Measurements from ENCODE around the gene HNRNPA1.
A peak's percentile ranks its signal among the peaks of the same experiment; 100 is the strongest.
"Not testable (repeated sequence)": the region's sequence is repeated elsewhere in the genome, so short reads cannot be mapped to it uniquely, and the experiment has no call there.

HNRNPA1 gene

DNA sequence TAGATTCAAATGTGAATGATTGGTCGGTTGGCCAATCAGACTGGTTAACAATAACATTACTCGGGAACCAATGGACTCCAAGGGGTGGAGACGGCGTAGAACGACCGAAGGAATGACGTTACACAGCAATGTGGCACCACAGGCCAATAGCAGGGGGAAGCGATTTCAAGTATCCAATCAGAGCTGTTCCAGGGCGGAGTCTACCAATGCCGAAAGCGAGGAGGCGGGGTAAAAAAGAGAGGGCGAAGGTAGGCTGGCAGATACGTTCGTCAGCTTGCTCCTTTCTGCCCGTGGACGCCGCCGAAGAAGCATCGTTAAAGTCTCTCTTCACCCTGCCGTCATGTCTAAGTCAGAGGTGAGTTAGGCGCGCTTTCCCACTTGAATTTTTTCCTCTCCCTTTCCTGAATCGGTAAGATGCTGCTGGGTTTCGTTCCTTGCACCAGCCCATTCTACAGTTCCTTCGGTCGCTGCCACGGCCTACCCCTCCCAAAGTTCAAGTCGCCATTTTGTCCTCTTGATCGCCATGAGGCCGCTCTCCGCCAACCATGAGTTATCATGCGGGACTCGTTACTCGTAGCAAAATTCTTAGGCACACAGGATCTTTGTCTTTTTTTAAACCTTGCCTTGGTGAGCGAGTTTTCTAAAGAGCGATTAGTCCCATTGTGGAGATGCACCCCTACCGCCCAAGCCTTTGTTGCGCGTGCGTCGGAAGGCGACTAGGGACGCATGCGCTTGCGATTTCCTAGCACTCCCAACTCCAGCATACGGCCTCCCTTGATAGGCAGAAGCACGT is at the start of gene HNRNPA1:
HNRNPA1 (plus strand) TSS at position 259 of the 793 bp plus-strand sequence; CDS start at position 341, 82 bp downstream.
- DNase-seq, result peak; percentile 99

DNA sequence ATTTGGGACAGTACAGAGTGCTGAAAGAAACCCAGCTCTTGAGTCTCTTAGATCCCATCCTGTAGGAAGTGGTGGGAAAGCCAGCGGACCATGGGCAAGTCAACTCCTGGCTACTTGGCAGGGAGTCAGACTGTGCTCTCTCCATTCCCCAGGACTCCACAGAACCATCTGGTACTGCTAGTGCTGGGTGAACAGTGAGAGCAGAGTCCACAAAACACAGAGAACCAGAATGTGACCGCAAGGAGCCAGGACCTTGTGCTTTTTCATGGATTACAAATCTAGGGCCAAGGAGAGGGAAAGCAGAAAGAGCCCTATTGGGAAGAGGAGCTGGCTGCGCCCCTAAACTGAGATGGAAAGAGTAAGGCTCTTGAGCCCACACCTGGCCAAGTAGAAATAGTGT is 49.3 kb upstream of the HNRNPA1 start:
- not testable (repeated sequence) for DNase-seq

DNA sequence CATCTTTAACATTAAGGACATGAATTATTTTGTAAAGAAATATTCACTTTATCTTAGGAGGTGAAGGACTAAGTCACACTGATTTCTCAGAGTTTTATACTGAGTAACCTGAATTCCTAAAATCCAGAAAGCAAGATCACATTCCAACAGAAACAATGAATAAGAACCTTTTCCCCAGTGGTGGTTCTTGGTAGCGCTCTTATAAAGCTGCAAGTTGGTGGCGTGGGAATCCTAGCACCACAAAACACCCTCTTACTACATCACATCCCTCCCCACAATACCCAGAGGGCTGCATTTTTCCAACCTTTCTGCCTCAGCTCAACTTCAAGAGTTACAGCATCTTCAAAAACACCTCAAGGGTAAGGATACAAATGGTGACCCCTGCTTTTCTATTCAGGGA is 47.7 kb upstream of the HNRNPA1 start:
- no peak for DNase-seq

DNA sequence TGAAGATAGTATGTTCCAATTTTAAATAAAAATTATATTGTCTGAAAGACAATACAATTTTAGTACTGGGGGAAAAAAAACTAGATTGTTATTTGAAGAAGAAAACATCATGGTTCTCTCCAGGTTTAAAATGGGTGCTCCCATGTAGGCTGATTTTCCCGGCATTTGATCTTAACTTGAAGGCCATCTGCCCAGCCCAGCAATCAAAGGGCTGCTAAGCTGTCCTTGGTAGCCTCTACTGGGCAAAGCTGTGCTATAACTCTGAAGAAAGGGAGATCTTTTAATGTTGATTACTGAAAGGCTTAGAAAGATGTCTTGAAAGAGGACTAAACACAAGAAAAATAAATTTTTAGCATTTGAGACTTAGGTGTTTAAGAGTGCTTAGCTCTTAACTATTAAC is 42.0 kb upstream of the HNRNPA1 start:
- no peak for DNase-seq

DNA sequence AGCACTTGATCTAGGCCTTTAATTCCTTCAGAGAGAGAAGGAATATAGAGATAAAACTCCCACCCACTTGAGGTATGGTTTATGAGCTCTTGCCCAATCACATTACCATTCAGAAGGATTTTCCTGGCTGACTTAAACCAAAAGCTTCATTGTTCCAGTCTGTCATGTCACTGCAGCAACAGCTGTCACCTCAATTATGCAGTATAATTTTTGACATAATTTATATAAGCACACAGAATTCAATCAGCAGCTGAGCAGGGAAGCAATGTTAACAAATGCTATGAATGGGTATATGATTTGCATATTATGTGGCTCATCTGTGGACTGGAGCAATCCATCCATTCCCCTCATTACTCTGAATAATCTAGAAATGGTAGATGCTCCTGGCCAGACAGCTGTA is 40.9 kb upstream of the HNRNPA1 start:
- DNase-seq, result no peak

DNA sequence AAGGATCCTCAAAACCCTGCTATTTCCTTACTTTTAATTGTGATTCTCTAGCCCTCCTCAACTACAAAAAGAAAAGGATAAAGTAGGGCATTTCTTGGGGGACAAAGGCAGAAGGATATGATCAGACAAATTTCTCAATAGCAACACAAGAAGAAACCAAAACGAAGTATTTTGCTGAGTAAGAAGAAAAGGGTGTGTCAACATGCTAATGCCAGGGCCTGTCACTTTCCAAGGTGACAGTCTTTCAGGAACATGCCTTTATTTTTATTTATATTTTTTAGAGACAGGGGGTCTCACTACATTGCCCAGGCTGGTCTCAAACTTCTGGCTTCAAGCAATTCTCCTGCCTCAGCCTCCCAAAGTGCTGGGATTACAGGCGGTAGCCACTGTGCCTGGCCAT is 40.4 kb upstream of the HNRNPA1 start:
- DNase-seq, result no peak

DNA sequence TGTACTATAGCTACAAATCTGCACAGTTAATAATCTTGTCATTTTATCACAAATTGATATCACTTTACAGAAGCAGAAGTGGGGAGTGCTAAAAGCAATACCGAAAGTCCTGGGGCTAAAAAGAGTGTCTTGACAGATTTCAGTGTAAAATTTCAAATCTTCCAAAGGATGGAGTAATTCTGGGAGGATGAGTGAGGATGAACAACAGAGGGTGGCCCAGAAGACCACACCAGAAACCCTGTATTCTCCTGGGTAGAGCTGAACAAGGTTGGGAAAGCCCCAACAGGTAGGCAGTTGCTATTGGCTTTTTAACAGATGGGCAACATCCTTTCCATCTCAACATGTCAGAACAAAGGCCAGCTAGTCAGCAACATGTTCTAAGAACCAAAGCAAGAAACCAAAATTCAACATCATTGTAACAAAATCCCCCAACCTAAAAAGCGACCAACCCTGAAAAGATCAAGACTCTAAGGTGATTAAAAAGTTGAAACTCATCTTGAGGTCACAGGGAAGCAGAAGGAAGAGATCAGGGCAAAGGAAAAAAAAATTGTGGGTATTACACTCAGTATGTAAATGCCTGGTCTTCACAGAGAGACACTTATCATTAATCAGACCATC is 39.4 kb upstream of the HNRNPA1 start:
- no peak for DNase-seq

DNA sequence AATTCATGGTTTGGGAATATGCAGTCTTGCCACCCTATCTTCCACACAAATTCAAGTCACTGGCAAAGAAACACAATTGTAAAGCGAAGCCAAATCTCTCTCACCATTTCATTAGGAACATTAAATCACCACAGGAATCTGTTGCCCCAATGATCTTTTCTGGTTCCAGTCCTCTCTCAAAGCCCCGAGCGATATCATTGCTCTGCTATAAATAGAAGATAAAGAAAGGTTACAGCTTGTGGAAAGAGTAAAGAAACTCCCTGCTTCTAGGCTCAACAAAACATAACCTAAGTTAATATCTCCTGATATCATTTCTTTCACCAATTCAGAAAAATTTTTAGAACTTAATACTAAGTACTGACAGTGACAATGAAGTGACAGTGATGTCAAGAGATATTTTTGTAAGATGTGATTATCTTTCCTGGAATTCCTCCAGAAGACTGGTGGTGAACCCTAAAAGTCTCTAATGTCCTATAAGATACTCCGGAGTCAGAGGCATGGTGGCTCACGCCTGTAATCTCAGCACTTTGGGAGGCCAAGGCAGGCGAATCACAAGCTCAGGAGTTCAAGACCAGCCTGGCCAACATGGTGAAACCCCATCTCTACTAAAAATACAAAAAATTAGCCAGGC is 34.4 kb upstream of the HNRNPA1 start:
- DNase-seq, result no peak

DNA sequence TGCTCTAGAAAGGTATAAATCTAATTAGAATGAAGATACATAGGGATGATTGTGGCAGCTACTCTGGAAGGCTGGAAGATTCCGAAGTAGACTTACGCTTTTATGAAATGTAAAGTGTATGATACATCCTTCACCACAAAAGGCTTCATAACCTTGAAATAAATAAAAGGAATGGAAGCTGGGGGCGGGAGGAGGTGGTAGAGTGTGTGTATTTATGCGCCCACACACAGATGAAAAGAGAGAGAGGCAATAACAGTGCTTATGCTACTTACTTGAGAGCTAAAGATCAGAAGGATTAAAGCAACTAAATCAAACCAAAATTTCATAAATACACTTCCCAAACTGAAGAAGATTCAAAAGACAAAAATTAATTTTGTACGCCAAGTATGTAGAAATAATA is 31.0 kb upstream of the HNRNPA1 start:
- DNase-seq, result no peak

DNA sequence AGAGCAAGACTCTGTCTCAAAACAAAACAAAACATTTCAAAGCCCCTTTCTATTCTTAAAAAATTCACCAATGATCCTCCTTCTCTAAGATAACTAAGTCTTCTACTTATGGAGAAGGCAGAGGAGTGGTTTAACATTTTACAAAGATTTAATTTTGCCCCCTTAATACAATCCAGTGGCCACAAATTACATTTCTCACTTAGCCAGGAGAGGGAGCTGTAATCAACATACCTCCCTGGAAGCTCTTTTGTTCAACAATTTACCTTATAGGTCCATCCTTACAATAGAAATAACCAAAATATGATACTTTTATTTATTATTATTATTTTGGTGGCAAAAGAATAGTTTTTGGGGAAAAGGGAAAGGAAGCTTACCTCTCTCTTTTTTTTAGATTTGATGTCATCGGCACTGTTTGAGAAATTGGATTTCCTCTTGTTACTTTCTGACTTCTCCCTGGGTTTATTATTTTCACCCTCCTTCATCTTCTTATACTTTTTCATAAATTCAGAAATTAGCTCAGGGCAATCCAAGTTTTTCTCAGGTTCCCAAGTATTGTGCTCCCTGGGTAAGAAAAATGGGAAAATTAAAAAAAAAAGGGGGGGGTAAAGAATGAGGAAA is 28.8 kb upstream of the HNRNPA1 start:
- DNase-seq, result peak; percentile 6

DNA sequence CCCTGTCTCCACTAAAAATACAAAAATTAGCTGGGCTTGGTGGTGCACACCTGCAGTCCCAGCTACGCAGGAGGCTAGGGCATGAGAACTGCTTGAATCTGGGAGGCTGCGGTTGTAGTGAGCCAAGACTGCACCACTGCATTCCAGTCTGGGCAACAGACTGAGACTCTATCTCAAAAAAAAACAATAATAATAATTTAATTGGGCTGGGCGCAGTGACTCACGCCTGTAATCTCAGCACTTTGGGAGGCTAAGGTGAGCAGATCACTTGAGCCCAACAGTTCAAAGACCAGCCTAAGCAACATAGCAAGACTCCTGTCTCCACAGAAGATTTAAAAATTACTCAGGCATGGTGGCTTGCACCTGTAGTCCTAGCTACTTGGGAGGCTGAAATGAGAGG is 27.3 kb upstream of the HNRNPA1 start:
- DNase-seq, result no peak

DNA sequence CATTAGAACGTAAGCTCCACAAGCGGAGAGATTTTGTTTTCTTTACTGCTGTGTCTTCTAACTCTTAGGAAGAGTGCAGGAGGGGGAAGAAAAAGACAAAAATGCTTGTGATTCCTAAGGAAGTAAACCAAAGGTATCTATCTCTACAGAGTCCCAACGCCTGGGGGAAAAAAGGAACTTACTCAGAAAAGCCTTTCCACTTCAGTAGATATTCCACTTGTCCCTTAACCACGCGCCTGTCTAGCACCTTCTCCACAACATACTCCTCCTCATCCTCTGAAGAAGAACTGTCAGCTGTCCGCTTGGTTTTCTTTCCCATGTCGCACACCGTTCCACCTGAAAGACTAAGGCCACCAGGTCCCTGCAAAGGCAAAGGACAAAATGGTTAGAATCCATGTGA is 23.2 kb upstream of the HNRNPA1 start:
- DNase-seq, result no peak

DNA sequence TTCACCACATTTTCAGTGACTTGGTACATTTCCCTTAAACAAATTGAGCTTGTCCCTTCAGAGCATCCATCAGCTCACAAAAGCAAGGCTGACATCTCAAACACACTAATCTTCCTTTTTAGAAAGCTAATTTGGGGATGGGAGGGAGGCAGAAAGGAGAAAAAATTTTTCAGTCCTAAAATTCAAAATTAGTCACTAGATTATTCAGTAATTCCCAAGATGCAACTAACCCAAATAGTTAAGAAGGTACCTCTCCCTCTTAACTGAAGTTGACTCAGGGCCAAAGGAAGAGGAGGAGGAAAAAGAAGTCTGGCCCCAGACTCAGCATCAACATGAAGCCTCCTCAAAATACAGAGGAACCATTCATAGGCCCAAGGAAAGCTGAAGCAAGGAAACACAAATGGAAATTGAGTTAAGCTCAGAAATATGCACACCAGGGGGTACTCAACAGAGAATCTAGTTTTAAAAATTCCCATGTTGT is 22.3 kb upstream of the HNRNPA1 start:
- DNase-seq, result no peak

DNA sequence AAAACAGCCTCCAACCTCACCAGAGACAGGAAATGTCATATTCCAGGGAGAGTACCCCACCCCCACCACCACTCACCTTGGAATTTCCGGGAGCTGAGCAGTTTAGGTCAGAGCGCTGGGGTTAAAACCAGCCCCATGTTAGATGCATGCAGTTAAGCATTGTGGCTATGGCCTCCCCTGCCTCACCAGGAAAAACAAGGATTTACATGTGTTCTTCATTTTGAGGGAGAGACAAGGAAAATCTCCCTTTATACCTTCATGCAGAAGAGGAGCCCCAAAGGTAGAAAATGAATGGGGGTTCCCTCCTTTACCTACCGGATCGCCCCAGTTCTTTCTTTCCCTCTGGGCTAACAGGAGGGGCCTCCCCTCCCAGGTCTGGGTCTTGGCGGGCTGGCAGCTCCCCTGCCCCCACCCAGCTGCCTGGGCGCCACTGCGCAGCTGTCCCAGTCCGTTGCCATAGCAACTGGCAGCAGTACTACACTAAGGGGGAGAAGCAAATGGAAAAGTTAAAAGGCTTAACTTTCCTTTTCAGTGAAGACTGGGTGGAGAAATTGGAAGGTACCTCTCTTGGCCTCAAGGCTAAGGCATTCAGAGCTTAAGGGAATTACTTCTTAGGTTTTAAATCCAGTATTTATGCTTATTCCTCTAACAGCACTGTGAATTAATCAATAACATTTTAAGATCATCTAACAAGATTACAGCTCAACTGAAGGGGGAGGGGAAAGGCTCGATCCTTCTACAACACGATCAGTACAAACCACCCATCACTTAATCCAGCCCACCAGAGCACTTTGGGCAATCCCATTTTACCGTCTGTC is 21.1 kb upstream of the HNRNPA1 start:
- peak; percentile 30 for DNase-seq

DNA sequence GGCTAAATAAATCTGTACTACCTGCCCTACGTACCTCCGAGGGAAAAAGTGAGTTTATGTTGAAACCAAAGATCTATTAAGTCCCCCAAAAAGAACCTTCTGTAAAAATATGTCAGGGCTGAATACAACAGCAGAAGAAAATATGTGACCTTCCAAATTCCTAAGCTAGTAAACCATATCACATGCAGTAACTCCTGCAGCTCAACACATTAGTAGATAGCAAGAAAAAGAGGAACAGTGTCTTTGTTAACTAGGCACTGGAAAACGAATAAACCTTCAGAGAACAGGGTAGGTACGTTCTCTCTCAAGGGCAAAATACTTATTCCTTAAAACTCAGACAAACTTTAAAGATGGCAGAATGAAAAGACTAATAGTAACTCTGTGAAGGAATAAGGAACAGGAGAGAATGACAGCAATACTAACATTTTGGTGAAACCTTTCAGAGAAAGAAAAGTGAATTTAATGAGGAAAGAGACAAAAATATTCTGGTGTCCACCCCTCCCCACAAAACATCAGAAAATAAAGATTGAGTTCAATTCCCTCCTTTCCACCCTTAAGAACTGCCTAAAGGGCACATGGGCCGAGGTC is 18.6 kb upstream of the HNRNPA1 start:
- DNase-seq, result no peak

DNA sequence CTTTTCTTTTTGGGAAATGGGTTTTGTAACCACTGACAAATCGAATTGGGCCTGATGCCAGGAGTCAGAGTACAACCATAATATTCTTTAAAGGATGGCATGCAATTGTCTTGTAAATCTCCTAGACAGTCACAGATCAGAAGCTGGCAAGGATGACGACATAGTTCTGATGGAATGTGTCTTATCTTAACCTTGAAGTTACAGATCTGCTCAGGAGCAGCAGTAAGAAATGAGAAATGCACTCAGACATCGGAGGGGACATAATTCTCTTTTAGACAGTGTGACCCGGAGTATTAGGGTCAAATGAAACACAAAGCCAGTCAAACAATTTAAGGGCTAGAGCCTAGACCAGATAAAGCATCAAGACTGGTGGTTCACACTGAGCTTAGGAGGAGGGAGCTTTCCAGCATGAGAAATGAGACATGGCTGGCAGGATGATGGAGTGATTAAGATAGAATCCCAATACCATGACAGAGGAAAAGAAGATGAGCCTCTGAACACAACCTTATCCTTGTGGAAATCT is 18.1 kb upstream of the HNRNPA1 start:
- no peak for DNase-seq

DNA sequence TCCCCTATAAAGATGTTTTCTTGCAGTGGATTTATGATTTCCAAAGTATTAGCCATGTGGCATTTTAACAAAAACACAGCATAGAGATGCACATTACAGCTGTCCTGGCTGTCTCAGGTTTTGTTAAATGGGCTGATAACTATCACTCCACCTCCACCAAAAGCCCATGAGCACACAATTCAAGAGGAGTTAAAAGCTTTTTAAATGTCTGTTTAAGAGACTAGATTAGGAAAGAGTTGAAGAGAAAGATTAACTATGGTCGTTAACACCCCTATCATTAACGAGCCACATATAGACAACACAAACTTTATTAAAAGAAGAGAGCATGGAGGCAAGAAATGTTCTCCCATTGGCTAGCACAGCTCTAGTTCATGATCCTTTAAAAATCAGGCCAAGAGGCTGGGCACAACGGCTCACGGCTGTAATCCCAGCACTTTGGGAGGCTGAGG is 15.1 kb upstream of the HNRNPA1 start:
- no peak for DNase-seq

DNA sequence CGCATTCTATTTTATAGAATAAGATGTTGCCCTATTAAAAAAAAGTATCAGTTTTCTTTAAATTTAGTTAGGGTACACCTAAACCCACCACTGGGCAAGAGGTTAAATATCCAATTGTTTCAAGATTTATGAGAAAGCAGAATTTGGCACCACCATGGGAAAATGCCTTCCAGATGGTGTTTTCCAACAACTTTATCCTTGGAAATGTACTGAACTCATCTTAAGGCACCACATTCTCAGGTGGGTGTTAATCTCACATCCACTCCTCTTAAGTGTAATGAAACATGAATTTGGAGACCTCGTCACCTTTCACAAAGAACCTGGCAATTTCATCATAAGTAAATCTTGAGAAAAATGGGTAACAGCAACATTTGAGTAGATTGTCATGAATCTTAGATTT is 13.7 kb upstream of the HNRNPA1 start:
- DNase-seq, result no peak

DNA sequence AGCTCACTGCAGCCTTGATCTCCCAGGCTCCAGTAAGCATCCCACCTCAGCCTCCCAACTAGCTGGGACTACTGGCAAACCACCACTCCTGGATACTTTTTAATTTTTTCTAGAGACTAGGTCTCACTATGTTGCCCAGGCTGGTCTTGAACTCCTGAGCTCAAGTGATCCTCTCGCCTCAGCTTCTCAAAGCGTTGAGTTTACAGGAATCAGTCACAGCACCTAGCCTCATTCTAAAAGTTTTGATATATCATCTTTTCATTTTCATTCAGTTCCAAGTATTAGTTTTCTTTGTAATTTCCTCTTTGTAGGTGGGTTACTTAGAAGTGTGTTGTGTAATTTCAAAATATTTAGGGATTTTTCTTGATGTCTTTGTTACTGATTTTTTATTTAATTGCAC is 10.2 kb upstream of the HNRNPA1 start:
- no peak for DNase-seq

DNA sequence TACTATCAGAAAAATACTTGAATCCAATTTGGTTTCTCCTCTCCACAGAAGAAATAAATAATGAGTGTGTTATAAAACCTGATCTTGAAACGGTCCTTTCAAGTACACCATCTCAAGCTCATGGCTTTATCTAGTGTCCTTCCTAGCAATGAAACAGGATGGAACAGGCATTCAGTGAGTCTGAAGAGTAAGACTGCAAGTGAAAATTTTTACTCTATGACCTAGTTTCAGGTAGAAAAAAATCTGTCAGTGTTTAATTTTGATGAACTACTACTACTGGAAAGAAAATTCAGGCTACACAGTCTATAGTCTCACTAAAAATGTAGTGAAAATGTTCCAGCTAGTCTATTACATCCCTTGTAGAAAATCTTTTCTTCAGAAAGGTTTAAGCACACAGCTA is 8.3 kb upstream of the HNRNPA1 start:
- no peak for DNase-seq

DNA sequence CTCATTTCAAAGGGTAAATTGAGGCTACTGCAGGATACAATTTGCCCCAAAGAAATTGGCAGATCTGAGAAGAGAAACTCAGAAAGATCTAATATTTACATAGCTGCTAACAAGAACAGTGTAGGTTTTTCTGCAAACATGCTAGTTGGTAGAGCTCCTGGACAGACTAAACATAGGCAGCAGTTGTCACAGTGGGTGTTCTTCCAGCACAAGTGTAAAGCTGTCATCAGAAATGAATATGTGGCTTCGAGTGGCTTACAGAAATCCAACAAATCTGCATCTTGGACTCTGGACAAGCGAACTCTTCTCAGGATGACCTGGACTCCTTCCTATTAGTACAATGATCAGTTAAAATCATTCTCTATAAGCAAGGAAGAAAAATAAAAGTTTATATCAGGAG is 6.5 kb upstream of the HNRNPA1 start:
- no peak for DNase-seq

DNA sequence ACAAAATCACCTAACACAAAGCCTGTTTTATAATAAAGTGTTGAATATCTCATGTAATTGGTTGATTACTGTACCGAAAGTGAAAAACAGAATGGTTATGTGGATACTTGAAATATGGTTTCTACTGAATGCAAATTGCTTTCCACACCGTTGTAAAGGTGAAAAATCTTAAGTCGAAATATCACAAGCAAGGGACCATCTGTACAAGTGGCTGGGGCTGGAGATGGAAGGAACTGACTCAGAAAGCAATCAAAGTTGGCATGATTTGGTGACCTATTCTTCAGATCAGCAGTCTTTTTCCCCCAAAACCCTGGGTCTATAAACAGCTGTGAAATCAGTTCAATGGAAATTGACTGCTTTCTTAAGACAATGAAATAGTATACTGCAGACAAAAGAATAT is 4.2 kb upstream of the HNRNPA1 start:
- DNase-seq, result no peak

Data from GDM1 (cell line).